ENCODE measurements around the gene FAM117A. TPM values are rescaled to one million over a fixed set of nuclear protein-coding genes. Genes with fewer than 3 reads are reported as not detected.

Gene FAM117A
- polyA plus RNA-seq, 1 of the 3 experiments (the other 2 are of a cell fraction), result 7.8 TPM

DNA sequence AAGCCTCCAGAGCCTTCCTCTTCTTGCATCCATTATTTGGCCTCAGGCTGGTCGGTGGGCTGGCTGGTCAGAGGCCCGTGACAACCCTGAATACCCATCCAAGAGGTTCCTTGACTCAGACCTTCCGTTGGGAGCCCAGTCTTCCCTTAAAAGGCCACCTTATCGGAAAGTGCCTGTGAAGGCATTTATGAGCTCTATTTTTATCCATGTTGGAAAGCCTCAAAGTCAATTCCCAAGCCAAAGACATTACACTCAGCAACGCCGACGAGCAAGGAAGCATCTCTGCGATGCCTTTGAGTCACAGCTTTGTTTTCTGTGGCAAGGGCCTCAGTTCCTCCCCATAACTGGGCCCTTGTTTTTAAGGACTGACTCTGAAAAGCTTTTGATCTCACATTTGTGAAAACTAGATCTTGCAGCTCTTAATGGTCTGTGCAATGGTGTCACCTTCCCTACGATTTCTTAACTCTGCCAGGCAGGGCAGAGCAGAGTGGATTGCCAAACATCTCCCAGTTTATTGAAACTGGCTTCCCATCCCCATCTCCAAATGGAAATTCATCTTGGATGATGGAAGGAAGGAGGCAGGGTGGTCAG is 72.8 kb downstream of the FAM117A start:
- CTCF ChIA-PET, result interaction anchor here (1.0 to 50.8 kb wide), 4 partner anchors 8 to 306 kb away, joined by 3 to 2107 read pairs (median 6); partner anchors contain the start of gene NXPH3
- H3K27me3 ChIP-seq (ENCODE audit: insufficient read depth), result no peaks in the 10 kb centered on the region
- H3K9ac ChIP-seq, result no peak overlapping the region
- H3K9me3 ChIP-seq, result no peaks in the 10 kb centered on the region
- no peak overlapping the region for H3K4me2 ChIP-seq
- H3K36me3 ChIP-seq (replicated peaks in 1 of 2; ENCODE audit: control insufficient read depth in 1 of 2, insufficient read depth in 2 of 2, low read length in 1 of 2), result no peaks in the 10 kb centered on the region
- H3K79me2 ChIP-seq (ENCODE audit: insufficient read depth), result no peaks in the 10 kb centered on the region
- no peaks in the 10 kb centered on the region for H4K20me1 ChIP-seq (ENCODE audit: insufficient read depth)
- H2AFZ ChIP-seq (ENCODE audit: low read depth), result no peak overlapping the region
- H3K4me3 ChIP-seq (ENCODE audit: low read depth in 2 of 2, low read length in 1 of 2), result no peak overlapping the region
- WGBS (ENCODE audit: low lambda C conversion rate), result 77% methylated on average over 9 of the region's 9 CpGs
- POLR2A ChIA-PET, result interaction anchor here (0.7 kb wide), 1 partner anchor 8 kb away, joined by 3 read pairs; no protein-coding TSS in a partner anchor
- no peak overlapping the region for H3K27ac ChIP-seq (ENCODE audit: low read depth in 2 of 2, low read length in 1 of 2)
- no peaks in the 10 kb centered on the region for H3K9me2 ChIP-seq
- H3F3A ChIP-seq (replicated peaks; ENCODE audit: insufficient read depth), result peaks cover 4% of the 10 kb centered on the region
- TF ChIP-seq, protein P1, sequence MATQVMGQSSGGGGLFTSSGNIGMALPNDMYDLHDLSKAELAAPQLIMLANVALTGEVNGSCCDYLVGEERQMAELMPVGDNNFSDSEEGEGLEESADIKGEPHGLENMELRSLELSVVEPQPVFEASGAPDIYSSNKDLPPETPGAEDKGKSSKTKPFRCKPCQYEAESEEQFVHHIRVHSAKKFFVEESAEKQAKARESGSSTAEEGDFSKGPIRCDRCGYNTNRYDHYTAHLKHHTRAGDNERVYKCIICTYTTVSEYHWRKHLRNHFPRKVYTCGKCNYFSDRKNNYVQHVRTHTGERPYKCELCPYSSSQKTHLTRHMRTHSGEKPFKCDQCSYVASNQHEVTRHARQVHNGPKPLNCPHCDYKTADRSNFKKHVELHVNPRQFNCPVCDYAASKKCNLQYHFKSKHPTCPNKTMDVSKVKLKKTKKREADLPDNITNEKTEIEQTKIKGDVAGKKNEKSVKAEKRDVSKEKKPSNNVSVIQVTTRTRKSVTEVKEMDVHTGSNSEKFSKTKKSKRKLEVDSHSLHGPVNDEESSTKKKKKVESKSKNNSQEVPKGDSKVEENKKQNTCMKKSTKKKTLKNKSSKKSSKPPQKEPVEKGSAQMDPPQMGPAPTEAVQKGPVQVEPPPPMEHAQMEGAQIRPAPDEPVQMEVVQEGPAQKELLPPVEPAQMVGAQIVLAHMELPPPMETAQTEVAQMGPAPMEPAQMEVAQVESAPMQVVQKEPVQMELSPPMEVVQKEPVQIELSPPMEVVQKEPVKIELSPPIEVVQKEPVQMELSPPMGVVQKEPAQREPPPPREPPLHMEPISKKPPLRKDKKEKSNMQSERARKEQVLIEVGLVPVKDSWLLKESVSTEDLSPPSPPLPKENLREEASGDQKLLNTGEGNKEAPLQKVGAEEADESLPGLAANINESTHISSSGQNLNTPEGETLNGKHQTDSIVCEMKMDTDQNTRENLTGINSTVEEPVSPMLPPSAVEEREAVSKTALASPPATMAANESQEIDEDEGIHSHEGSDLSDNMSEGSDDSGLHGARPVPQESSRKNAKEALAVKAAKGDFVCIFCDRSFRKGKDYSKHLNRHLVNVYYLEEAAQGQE (IDR thresholded peaks at IDR 0.05; ENCODE audit: low read depth, low read length), result no peak
- TF ChIP-seq MAX (IDR thresholded peaks at IDR 0.05; ENCODE audit: low read depth), result no peak
- peaks cover 0 to 2% of the 10 kb centered on the region in 2 experiments; a peak in 1 of 4 replicates for H3K4me1 ChIP-seq (ENCODE audit: control insufficient read depth in 1 of 2, insufficient read depth in 2 of 2, low read depth in 1 of 2, low read length in 1 of 2)
- DNase-seq, result no peak

DNA sequence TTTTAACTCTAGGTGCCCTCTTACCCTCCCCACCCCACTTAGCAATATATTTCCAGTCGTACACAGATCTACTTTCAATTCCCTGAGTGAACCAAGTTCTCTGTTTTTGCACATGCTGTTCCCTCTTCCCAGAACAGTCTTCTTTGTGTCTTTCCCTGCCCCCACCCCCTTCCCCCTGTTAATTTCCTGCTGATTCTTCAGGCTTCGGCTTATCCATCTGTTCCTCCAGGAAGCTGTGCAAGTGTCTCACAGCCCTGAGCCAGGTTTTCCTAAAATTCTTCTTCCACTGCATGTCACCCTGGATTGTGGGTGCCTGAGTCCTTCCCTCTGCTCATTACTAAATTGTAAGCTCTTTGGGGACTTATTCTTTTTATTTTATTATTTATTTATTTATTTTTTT is 73.7 kb downstream of the FAM117A start:
- Histone ChIP-seq H3K27ac (ENCODE audit: low read depth in 2 of 2, low read length in 1 of 2) (no peak overlapping the region), H2AFZ (ENCODE audit: low read depth) (no peak overlapping the region), H3K9me2 (no peaks in the 10 kb centered on the region), H3F3A (replicated peaks; ENCODE audit: insufficient read depth) (peaks cover 11% of the 10 kb centered on the region), H3K36me3 (replicated peaks in 1 of 2; ENCODE audit: control insufficient read depth in 1 of 2, insufficient read depth in 2 of 2, low read length in 1 of 2) (no peaks in the 10 kb centered on the region), H3K27me3 (ENCODE audit: insufficient read depth) (no peaks in the 10 kb centered on the region), H3K4me3 (ENCODE audit: low read depth in 2 of 2, low read length in 1 of 2) (no peak overlapping the region), H4K20me1 (ENCODE audit: insufficient read depth) (no peaks in the 10 kb centered on the region), H3K79me2 (ENCODE audit: insufficient read depth) (no peaks in the 10 kb centered on the region), H3K4me1 (ENCODE audit: control insufficient read depth in 1 of 2, insufficient read depth in 2 of 2, low read depth in 1 of 2, low read length in 1 of 2) (peaks cover 0 to 2% of the 10 kb centered on the region in 2 experiments; a peak in 1 of 4 replicates), H3K9ac (no peak overlapping the region), H3K4me2 (no peak overlapping the region), H3K9me3 (no peaks in the 10 kb centered on the region)
- no peak for DNase-seq
- ChIA-PET POLR2A (no interaction called here), CTCF (interaction anchor here (1.0 to 50.8 kb wide), 2 partner anchors 8 to 115 kb away, joined by 3 to 2107 read pairs; partner anchors contain the start of gene NXPH3)
- 60% methylated on average over 2 of the region's 2 CpGs for WGBS (ENCODE audit: low lambda C conversion rate)
- TF ChIP-seq MXI1 (IDR thresholded peaks at IDR 0.05; ENCODE audit: low read depth, low read length) (no peak), MAX (IDR thresholded peaks at IDR 0.05; ENCODE audit: low read depth) (no peak), CHD2 (IDR thresholded peaks at IDR 0.05; ENCODE audit: low read length, partially characterized antibody) (no peak), PBX3 (IDR thresholded peaks at IDR 0.05) (no peak), FOSL2 (IDR thresholded peaks at IDR 0.05; ENCODE audit: borderline replicate concordance, low read depth) (no peak), NRF1 (IDR thresholded peaks at IDR 0.05; ENCODE audit: low read depth, low read length) (no peak), TEAD4 (IDR thresholded peaks at IDR 0.05; ENCODE audit: borderline replicate concordance, insufficient read depth) (no peak), GATA2 (CRISPR knock-in tag; IDR thresholded peaks at IDR 0.05) (no peak)
- TF ChIP-seq, protein P1 (IDR thresholded peaks at IDR 0.05; ENCODE audit: low read depth, low read length), result no peak
